ENCODE measurements around the gene IFT22.
"Not testable (repeated sequence)": the region's sequence is repeated elsewhere in the genome, so short reads cannot be mapped to it uniquely, and the experiment has no call there.

Gene IFT22

GRCh38 chr7:101265622-101266516, 55.7 kb downstream of the IFT22 start:
- no peak overlapping the region for H3K27ac ChIP-seq (ENCODE audit: extremely low read depth, low read depth, low read length)
- CTCF ChIA-PET = interaction anchor here (0.7 to 1.3 kb wide), 3 partner anchors 8 to 31 kb away, joined by 3 to 6 read pairs (median 3); no protein-coding TSS in a partner anchor
- POLR2A ChIA-PET = interaction anchor here (0.6 kb wide), 1 partner anchor 176 kb away, joined by 3 read pairs; no protein-coding TSS in a partner anchor
- no peak overlapping the region for H3K4me3 ChIP-seq (ENCODE audit: low read depth, low read length)
- TF ChIP-seq ZNF777 (tag by site-specific recombination; IDR thresholded peaks at IDR 0.05; ENCODE audit: borderline replicate concordance) = no peak
- no peaks in the 10 kb centered on the region for H3K9me3 ChIP-seq (ENCODE audit: control insufficient read depth, insufficient read depth, low read depth, low read length)
- no peaks in the 10 kb centered on the region for H3K36me3 ChIP-seq (ENCODE audit: control insufficient read depth in 2 of 2, insufficient read depth in 1 of 2, low read length in 2 of 2)
- no peaks in the 10 kb centered on the region for H3K4me1 ChIP-seq (ENCODE audit: control insufficient read depth, insufficient read depth, low read length)

GRCh38 chr7:101264102-101264706, 57.4 kb downstream of the IFT22 start:
- H3K4me3 ChIP-seq (ENCODE audit: low read depth, low read length); H3K27ac ChIP-seq (ENCODE audit: extremely low read depth, low read depth, low read length); POLR2A ChIA-PET; H3K36me3 ChIP-seq (ENCODE audit: control insufficient read depth in 2 of 2, insufficient read depth in 1 of 2, low read length in 2 of 2); H3K4me1 ChIP-seq (ENCODE audit: control insufficient read depth, insufficient read depth, low read length); H3K9me3 ChIP-seq (ENCODE audit: control insufficient read depth, insufficient read depth, low read depth, low read length): not testable (repeated sequence)
- 0 out of 2 replicates have a peak, but pooled peaks have one; percentile 31 for TF ChIP-seq EGR2 (tag by site-specific recombination; IDR thresholded peaks at IDR 0.05; ENCODE audit: low read depth)
- TF ChIP-seq ZFHX2 (tag by site-specific recombination; conservative IDR thresholded peaks at IDR 0.05) = peak; percentile 45; the same call in 1 of the 2 replicates
- TF ChIP-seq ZNF341 (tag by site-specific recombination; IDR thresholded peaks at IDR 0.05; ENCODE audit: low read depth) = peak; percentile 79
- CTCF ChIA-PET = interaction anchor here (0.7 to 1.2 kb wide), 3 partner anchors 18 to 120 kb away, joined by 3 to 4 read pairs (median 3); no protein-coding TSS in a partner anchor
